Prostate gland (tissue), 2 donors: ENCODE results near the gene SDF2.
A peak's percentile ranks its signal among the peaks of the same experiment; 100 is the strongest.

Source experiments
- POLR2A ChIP-seq: fragments of 450-650 bp; IDR thresholded peaks from one replicate; pipeline ENCODE4 v1.6.1; 2016; ENCODE audit warnings: antibody characterized with exemption, mild to moderate bottlenecking
- TF ChIP-seq, protein P1 (sequence below), 4 experiments: fragments of 200-600 bp in 2 of 4; fragments of 450-650 bp in 2 of 4; sonication (generic) in 2 of 4; IDR thresholded peaks; 1 replicate in 3 of 4; 2 replicates in 1 of 4; pipeline ENCODE4 v1.5.1; 2016 to 2019; ENCODE audit warnings: antibody characterized with exemption in 4 of 4, mild to moderate bottlenecking in 2 of 4, moderate library complexity in 2 of 4

DNA sequence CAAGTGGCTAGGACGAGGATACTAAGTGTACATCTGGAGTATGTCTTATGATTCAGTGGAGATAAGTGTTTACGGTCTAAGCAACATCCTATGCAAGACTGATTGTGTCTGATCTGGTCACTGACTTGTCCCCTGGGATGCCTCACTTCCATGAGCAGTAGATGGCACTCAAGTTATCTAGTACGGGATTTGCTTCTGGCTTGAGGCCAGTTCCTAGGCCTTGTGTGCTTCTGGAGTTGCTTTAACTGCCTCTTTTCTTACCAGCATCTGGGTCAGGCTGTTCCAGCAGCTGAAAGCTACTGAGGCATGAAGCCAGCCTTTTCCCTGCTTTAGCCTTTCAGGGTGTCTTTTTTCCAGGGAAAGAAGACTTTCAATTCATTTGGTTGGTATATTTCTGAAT, 23.3 kb upstream of the SDF2 start:
- TF ChIP-seq POLR2A = no peak
- TF ChIP-seq, protein P1, sequence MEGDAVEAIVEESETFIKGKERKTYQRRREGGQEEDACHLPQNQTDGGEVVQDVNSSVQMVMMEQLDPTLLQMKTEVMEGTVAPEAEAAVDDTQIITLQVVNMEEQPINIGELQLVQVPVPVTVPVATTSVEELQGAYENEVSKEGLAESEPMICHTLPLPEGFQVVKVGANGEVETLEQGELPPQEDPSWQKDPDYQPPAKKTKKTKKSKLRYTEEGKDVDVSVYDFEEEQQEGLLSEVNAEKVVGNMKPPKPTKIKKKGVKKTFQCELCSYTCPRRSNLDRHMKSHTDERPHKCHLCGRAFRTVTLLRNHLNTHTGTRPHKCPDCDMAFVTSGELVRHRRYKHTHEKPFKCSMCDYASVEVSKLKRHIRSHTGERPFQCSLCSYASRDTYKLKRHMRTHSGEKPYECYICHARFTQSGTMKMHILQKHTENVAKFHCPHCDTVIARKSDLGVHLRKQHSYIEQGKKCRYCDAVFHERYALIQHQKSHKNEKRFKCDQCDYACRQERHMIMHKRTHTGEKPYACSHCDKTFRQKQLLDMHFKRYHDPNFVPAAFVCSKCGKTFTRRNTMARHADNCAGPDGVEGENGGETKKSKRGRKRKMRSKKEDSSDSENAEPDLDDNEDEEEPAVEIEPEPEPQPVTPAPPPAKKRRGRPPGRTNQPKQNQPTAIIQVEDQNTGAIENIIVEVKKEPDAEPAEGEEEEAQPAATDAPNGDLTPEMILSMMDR (IDR thresholded peaks at IDR 0.05) = peak in 3 of 4 experiments; percentile 18 to 38 (median 23)
